ENCODE results near the gene TRAPPC1. TPM values are rescaled to one million over a fixed set of nuclear protein-coding genes. Genes with fewer than 3 reads are reported as not detected.

TRAPPC1 gene
- total RNA-seq, 2 experiments from 2014 or later, result 39.3 to 39.5 TPM

DNA sequence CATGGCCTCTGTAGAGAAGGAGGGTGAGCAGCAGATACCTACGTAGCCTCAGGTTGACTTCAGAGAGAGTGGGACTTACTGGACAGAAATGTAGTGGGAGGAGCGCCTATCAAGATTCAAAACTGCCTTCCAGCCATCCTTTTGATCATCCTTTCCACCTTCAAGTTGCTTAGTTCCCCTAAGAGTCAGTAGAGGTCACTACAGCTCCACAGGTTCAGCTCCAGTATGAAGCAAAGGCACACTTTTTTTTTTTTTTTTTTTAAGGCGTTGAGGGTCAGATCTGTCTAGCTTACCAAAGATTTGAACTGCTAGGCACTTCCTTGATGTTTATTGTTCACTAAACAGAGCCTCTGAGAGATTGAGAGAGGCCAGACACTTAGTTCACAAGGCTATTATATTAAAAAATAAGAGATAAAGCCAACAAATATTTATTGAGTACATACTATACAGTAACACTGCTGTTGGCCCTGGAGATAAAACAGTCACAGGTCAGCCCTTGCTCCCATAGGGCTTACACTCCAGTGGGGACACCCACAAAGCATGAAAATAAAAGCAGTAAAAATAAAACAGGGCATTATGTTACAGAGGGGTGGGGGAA lies 18.7 kb downstream of the TRAPPC1 start:
- peaks cover 42% of the 10 kb centered on the region for H3K36me3 Mint-ChIP-seq (ENCODE audit: low read depth)
- H3K27me3 ChIP-seq (ENCODE audit: control insufficient read depth in 1 of 2, insufficient read depth in 2 of 2, low read length in 2 of 2), result no peaks in the 10 kb centered on the region
- H3K36me3 ChIP-seq (ENCODE audit: insufficient read depth, low read length), result peaks cover 45% of the 10 kb centered on the region
- H3K4me3 ChIP-seq (ENCODE audit: low read length), result no peak overlapping the region
- H3K4me1 Mint-ChIP-seq (ENCODE audit: low read depth), result peaks cover 30% of the 10 kb centered on the region
- POLR2A ChIA-PET, result interaction anchor here (0.6 to 2.4 kb wide), 12 partner anchors 10 to 309 kb away, joined by 3 to 22 read pairs (median 4); partner anchors contain the start of genes CNTROB, CYB5D1, NAA38 and TRAPPC1
- no peaks in the 10 kb centered on the region for H3K27me3 Mint-ChIP-seq
- ATAC-seq (ENCODE audit: poor library complexity) (peak; percentile 55), DNase-seq (peak in 8 of 14 experiments; percentile 20 to 90 (median 52))
- no peaks in the 10 kb centered on the region for H3K9me3 Mint-ChIP-seq
- CTCF ChIA-PET, result interaction anchor here (0.7 to 3.6 kb wide), 16 partner anchors 17 to 188 kb away, joined by 3 to 49 read pairs (median 4); partner anchors contain the start of genes CNTROB, KCNAB3, NAA38 and TRAPPC1
- peak overlapping the region; percentile 16 for H3K4me3 Mint-ChIP-seq
- peak overlapping the region in 1 of 2 donors; percentile 8 for H3K27ac ChIP-seq (ENCODE audit: low read depth in 1 of 2, low read length in 2 of 2)
- peaks cover 35% of the 10 kb centered on the region for H3K4me1 ChIP-seq (ENCODE audit: insufficient read depth, low read length)
- H3K27ac Mint-ChIP-seq, result peak overlapping the region; percentile 19
- intact Hi-C loops (cut with DNase I, micrococcal nuclease), result loop anchor here (1.0 to 10.0 kb wide), 10 partner anchors 24 to 389 kb away; partner anchors contain the start of gene CHD3 (in 1 of the 2)
- no peaks in the 10 kb centered on the region for H3K9me3 ChIP-seq (ENCODE audit: control insufficient read depth in 1 of 2, insufficient read depth in 1 of 2, low read length in 2 of 2)
- peak; percentile 76 for TF ChIP-seq CTCF (IDR thresholded peaks at IDR 0.05)

- Histone ChIP-seq H3K9me3 (ENCODE audit: control insufficient read depth in 1 of 2, insufficient read depth in 1 of 2, low read length in 2 of 2) (no peaks in the 10 kb centered on the region), H3K36me3 (ENCODE audit: insufficient read depth, low read length) (peaks cover 64% of the 10 kb centered on the region), H3K4me1 (ENCODE audit: insufficient read depth, low read length) (peaks cover 24% of the 10 kb centered on the region), H3K27ac (ENCODE audit: low read depth in 1 of 2, low read length in 2 of 2) (no peak overlapping the region), H3K4me3 (ENCODE audit: low read length) (no peak overlapping the region), H3K27me3 (ENCODE audit: control insufficient read depth in 1 of 2, insufficient read depth in 2 of 2, low read length in 2 of 2) (no peaks in the 10 kb centered on the region)
- Mint-ChIP-seq H3K27me3 (no peaks in the 10 kb centered on the region), H3K27ac (no peak overlapping the region), H3K4me1 (ENCODE audit: low read depth) (peaks cover 20% of the 10 kb centered on the region), H3K4me3 (no peak overlapping the region), H3K9me3 (no peaks in the 10 kb centered on the region), H3K36me3 (ENCODE audit: low read depth) (peaks cover 61% of the 10 kb centered on the region)
- no peak for ATAC-seq (ENCODE audit: poor library complexity)
- DNase-seq, result no peak
- intact Hi-C loops (cut with DNase I, micrococcal nuclease), result loop anchor here (5.0 to 10.0 kb wide), 6 partner anchors 46 to 391 kb away; no protein-coding TSS in a partner anchor
- no peak for TF ChIP-seq CTCF (IDR thresholded peaks at IDR 0.05)
- CTCF ChIA-PET, result interaction anchor here (1.0 to 3.6 kb wide), 3 partner anchors 76 to 167 kb away, joined by 3 to 49 read pairs (median 4); no protein-coding TSS in a partner anchor
- POLR2A ChIA-PET, result interaction anchor here (0.8 to 1.2 kb wide), 2 partner anchors 79 to 245 kb away, joined by 3 read pairs; no protein-coding TSS in a partner anchor
Measured at GRCh38 chr17:7911116-7911515, 20.6 kb downstream of the TRAPPC1 start.

DNA sequence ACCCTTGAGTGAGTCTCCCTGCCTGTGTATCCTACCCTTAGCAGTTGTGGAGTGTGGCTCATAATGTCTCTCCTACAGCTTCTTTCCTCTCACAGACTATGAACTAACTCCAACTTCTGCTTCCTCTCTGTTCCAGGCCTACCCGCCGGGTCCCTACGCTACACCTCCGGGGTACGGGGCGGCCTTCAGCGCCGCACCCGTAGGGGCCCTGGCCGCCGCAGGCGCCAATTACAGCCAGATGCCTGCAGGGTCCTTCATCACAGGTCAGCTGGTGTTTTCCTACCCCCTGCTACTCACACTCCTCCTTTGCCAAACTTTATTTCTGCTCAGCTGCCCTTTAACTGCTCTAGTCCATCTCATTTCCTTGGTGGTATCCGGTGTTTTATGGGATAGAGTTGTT lies 21.0 kb downstream of the TRAPPC1 start:
- peaks cover 65% of the 10 kb centered on the region for H3K36me3 Mint-ChIP-seq (ENCODE audit: low read depth)
- peaks cover 20% of the 10 kb centered on the region for H3K4me1 Mint-ChIP-seq (ENCODE audit: low read depth)
- DNase-seq, result no peak
- Histone ChIP-seq H3K4me3 (ENCODE audit: low read length) (no peak overlapping the region), H3K4me1 (ENCODE audit: insufficient read depth, low read length) (peaks cover 22% of the 10 kb centered on the region), H3K27me3 (ENCODE audit: control insufficient read depth in 1 of 2, insufficient read depth in 2 of 2, low read length in 2 of 2) (no peaks in the 10 kb centered on the region), H3K27ac (ENCODE audit: low read depth in 1 of 2, low read length in 2 of 2) (no peak overlapping the region), H3K36me3 (ENCODE audit: insufficient read depth, low read length) (peaks cover 68% of the 10 kb centered on the region), H3K9me3 (ENCODE audit: control insufficient read depth in 1 of 2, insufficient read depth in 1 of 2, low read length in 2 of 2) (no peaks in the 10 kb centered on the region)
- CTCF ChIA-PET, result interaction anchor here (1.0 to 3.6 kb wide), 3 partner anchors 76 to 167 kb away, joined by 3 to 49 read pairs (median 4); no protein-coding TSS in a partner anchor
- H3K9me3 Mint-ChIP-seq, result no peaks in the 10 kb centered on the region
- no peak for ATAC-seq (ENCODE audit: poor library complexity)
- intact Hi-C loops (cut with DNase I, micrococcal nuclease), result loop anchor here (5.0 to 10.0 kb wide), 6 partner anchors 46 to 392 kb away; no protein-coding TSS in a partner anchor
- H3K27ac Mint-ChIP-seq, result peak overlapping the region; percentile 39
- POLR2A ChIA-PET, result interaction anchor here (1.2 kb wide), 1 partner anchor 79 kb away, joined by 3 read pairs; no protein-coding TSS in a partner anchor
- no peaks in the 10 kb centered on the region for H3K27me3 Mint-ChIP-seq
- no peak overlapping the region for H3K4me3 Mint-ChIP-seq
- no peak for TF ChIP-seq CTCF (IDR thresholded peaks at IDR 0.05)

Data from CD4-positive, alpha-beta T cell (primary cell).